Uterus (tissue), 2 donors: ENCODE data around the gene CKAP2L.

ENCODE experiments used
- POLR2A ChIP-seq, 2 donors: fragments of 450-650 bp; IDR thresholded peaks; one replicate each; pipeline ENCODE4 v1.6.1; 2016; ENCODE audit warnings: antibody characterized with exemption in 2 of 2, mild to moderate bottlenecking in 1 of 2, moderate library complexity in 1 of 2
- TF ChIP-seq, protein P1 (sequence below), 4 experiments: fragments of 200-600 bp in 2 of 4; fragments of 450-650 bp in 2 of 4; sonication (generic) in 2 of 4; IDR thresholded peaks; one replicate each; pipeline ENCODE4 v1.5.1; 2016 to 2019; ENCODE audit warnings: antibody characterized with exemption in 4 of 4, mild to moderate bottlenecking in 2 of 4, moderate library complexity in 1 of 4

DNA sequence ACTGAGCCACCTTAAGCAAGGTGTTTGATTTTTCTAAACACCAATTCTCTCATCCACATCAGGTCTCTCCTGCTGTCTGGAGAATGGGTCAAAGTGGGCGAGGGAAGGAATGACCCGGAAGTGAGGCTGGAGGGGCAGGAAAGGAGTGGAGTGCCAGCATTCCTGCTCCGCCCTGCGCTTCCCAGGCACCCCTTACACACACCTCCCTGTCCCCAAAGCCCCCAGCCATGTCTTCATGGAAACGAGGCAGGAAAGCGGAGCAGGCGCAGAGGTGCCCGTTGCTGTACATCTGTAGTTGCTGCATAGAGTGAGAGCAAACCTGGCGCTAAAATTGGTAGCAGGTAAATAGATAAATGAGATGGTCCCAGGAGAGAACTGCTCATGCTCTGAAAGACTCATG, 70.8 kb downstream of the CKAP2L start:
- TF ChIP-seq, protein P1, sequence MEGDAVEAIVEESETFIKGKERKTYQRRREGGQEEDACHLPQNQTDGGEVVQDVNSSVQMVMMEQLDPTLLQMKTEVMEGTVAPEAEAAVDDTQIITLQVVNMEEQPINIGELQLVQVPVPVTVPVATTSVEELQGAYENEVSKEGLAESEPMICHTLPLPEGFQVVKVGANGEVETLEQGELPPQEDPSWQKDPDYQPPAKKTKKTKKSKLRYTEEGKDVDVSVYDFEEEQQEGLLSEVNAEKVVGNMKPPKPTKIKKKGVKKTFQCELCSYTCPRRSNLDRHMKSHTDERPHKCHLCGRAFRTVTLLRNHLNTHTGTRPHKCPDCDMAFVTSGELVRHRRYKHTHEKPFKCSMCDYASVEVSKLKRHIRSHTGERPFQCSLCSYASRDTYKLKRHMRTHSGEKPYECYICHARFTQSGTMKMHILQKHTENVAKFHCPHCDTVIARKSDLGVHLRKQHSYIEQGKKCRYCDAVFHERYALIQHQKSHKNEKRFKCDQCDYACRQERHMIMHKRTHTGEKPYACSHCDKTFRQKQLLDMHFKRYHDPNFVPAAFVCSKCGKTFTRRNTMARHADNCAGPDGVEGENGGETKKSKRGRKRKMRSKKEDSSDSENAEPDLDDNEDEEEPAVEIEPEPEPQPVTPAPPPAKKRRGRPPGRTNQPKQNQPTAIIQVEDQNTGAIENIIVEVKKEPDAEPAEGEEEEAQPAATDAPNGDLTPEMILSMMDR (IDR thresholded peaks at IDR 0.05): no peak
- TF ChIP-seq POLR2A (IDR thresholded peaks at IDR 0.05): no peak
